K562 (cell line): Measurements from ENCODE around the gene MPDU1. TPM values are rescaled to one million over a fixed set of nuclear protein-coding genes. Genes with fewer than 3 reads are reported as not detected.

Experiments used
- ARID4B ChIP-seq: sonication (generic); formaldehyde crosslinking; IDR thresholded peaks from 2 replicates; pipeline ENCODE4 v1.8.0; 2022; ENCODE audit warnings: mild to moderate bottlenecking, missing genetic modification reagents
- CBFA2T3 ChIP-seq: fragments of 450-650 bp; IDR thresholded peaks from 2 replicates; pipeline ENCODE4 v1.6.1; 2017
- EP300 ChIP-seq: IDR thresholded peaks from 2 replicates; pipeline ENCODE4 v1.6.1; 2012; ENCODE audit warnings: low read length, improper control_type of control experiment
- FOXK2 ChIP-seq, 2 experiments: fragments of 450-650 bp; IDR thresholded peaks in 1 of 2; conservative IDR thresholded peaks in 1 of 2; 2 replicates each; pipeline ENCODE4 v1.6.1; 2016; ENCODE audit warnings: low read depth in 2 of 2, mild to moderate bottlenecking in 1 of 2
- HDAC1 ChIP-seq, 2 experiments: fragments of 450-650 bp; IDR thresholded peaks; 2 replicates each; pipeline ENCODE4 v1.6.1; 2016 to 2017; ENCODE audit warnings: inconsistent platforms in 1 of 2, mild to moderate bottlenecking in 1 of 2, moderate library complexity in 1 of 2
- KLF6 ChIP-seq: fragments of 250-450 bp; sonication (Bioruptor Pico); IDR thresholded peaks from 2 replicates; pipeline ENCODE4 v1.4.0; 2020; ENCODE audit warnings: mild to moderate bottlenecking, moderate library complexity, borderline replicate concordance
- MGA ChIP-seq: fragments of 450-650 bp; IDR thresholded peaks from 2 replicates; pipeline ENCODE4 v1.6.1; 2016; ENCODE audit warnings: mild to moderate bottlenecking, moderate library complexity
- MNT ChIP-seq, 2 experiments: fragments of 450-650 bp; conservative IDR thresholded peaks; 2 replicates each; pipeline ENCODE4 v1.6.1; 2017; ENCODE audit warnings: mild to moderate bottlenecking in 2 of 2, moderate library complexity in 2 of 2
- ZNF280B ChIP-seq: fragments of 250-450 bp; sonication (Bioruptor Pico); IDR thresholded peaks from 2 replicates; pipeline ENCODE4 v1.5.1; 2021; ENCODE audit warnings: mild to moderate bottlenecking
- polyA plus RNA-seq, 8 experiments: library from polyadenylated mRNA; depleted of rRNA in 4 of 8; stranded (reverse) in 5 of 8; unstranded in 3 of 8; fragments of >200 nt; fragmentation: Nextera tagmentation in 2 of 8; fragmentation: Illumina TruSeq in 1 of 8; extraction: Ambion mirVana in 2 of 8; extraction: Trizol in 1 of 8; gene quantifications; 2 replicates each; pipeline versions ENCODE4 v1.2.1 to v1.2.3, GENCODE V29; 2011 to 2014; ENCODE audit warnings: inconsistent platforms in 1 of 8, missing spikeins in 1 of 8
- total RNA-seq, 7 experiments: library from RNA; depleted of rRNA in 6 of 7; stranded (reverse); fragments of >200 nt in 6 of 7; fragmentation: Illumina TruSeq in 2 of 7; extraction: Trizol in 2 of 7; gene quantifications; 2 replicates each; pipeline versions ENCODE4 v1.2.1 to v1.2.3, GENCODE V29; 2011 to 2021; ENCODE audit warnings: low replicate concordance in 1 of 7

MPDU1 gene
- total and polyA plus RNA-seq, 9 of the 15 experiments (the other 6 are each of a cell fraction or from before 2014, with no cell fraction given), result 4.9 to 179 (median 77.1) TPM

GRCh38 chr17:7572338-7572587, 11.4 kb upstream of the MPDU1 start (continued):
- TF ChIP-seq MGA, result peak; percentile 90
- no peak for TF ChIP-seq EP300
- TF ChIP-seq CBFA2T3, result no peak
- TF ChIP-seq FOXK2 (conservative IDR thresholded peaks at IDR 0.05 in 1 of 2, IDR thresholded peaks at IDR 0.05 in 1 of 2; ENCODE audit: low read depth in 2 of 2), result peak; percentile 63 to 64; a peak in 2 of 4 replicates
- TF ChIP-seq KLF6 (CRISPR knock-in tag), result no peak
- 0 out of 4 replicates have a peak, but pooled peaks of 1 of the 2 experiments have one; percentile 2 for TF ChIP-seq HDAC1 (IDR thresholded peaks at IDR 0.05)
- no peak for TF ChIP-seq ZNF280B (CRISPR knock-in tag)
- TF ChIP-seq ARID4B (CRISPR knock-in tag), result peak; percentile 81; the same call in 1 of the 2 replicates
- TF ChIP-seq MNT (conservative IDR thresholded peaks at IDR 0.05), result peak; percentile 98 to 99
